ENCODE measurements around the gene CASKIN1.
A peak's percentile ranks its signal among the peaks of the same experiment; 100 is the strongest.

The CASKIN1 gene

GRCh38 chr16:2232094-2232990 lies 35.9 kb upstream of the CASKIN1 start:
- FAIRE-seq: no peak

GRCh38 chr16:2231016-2231931 lies 34.9 kb upstream of the CASKIN1 start:
- no peak for FAIRE-seq

- FAIRE-seq: no peak
Measured at GRCh38 chr16:2230376-2230775, 34.0 kb upstream of the CASKIN1 start.

GRCh38 chr16:2229632-2230250 lies 33.3 kb upstream of the CASKIN1 start:
- no peak for FAIRE-seq

- FAIRE-seq: no peak
Measured at GRCh38 chr16:2229091-2229490, 32.7 kb upstream of the CASKIN1 start.

GRCh38 chr16:2228161-2228824 lies 31.9 kb upstream of the CASKIN1 start:
- no peak for FAIRE-seq

- FAIRE-seq: no peak
Measured at GRCh38 chr16:2226918-2227317, 30.5 kb upstream of the CASKIN1 start.

GRCh38 chr16:2226245-2226793 lies 29.9 kb upstream of the CASKIN1 start:
- no peak for FAIRE-seq

- no peak for FAIRE-seq
Measured at GRCh38 chr16:2223942-2224486, 27.6 kb upstream of the CASKIN1 start.

GRCh38 chr16:2223221-2223941 lies 27.0 kb upstream of the CASKIN1 start, which contains the start of gene E4F1:
E4F1 (plus strand) TSS chr16:2223591; CDS start chr16:2223614, 23 bp downstream.
- FAIRE-seq: peak; percentile 96

- no peak for FAIRE-seq
Measured at GRCh38 chr16:2216330-2216729, 19.9 kb upstream of the CASKIN1 start.

- FAIRE-seq: no peak
Measured at GRCh38 chr16:2214719-2214968, 18.2 kb upstream of the CASKIN1 start, which contains the start of gene PGP. PGP (minus strand) TSS chr16:2214840; CDS start chr16:2214777, 63 bp downstream.

GRCh38 chr16:2213817-2214718 lies 17.7 kb upstream of the CASKIN1 start:
- no peak for FAIRE-seq

GRCh38 chr16:2212362-2213324 lies 16.2 kb upstream of the CASKIN1 start:
- peak; percentile 72 for FAIRE-seq

GRCh38 chr16:2211923-2212347 lies 15.5 kb upstream of the CASKIN1 start:
- no peak for FAIRE-seq

GRCh38 chr16:2210386-2211365 lies 14.3 kb upstream of the CASKIN1 start, which contains the start of gene BRICD5:
BRICD5 (minus strand) TSS chr16:2210863; CDS start chr16:2210833, 30 bp downstream.
- no peak for FAIRE-seq

- FAIRE-seq: no peak
Measured at GRCh38 chr16:2210009-2210332, 13.6 kb upstream of the CASKIN1 start.
